Measurements from ENCODE around the gene LAMA5.

Gene LAMA5

GRCh38 chr20:62259294-62259565, 107.9 kb downstream of the LAMA5 start:
- DNase-seq (ENCODE audit: low spot score), result no peak

All from left forelimb (tissue), 1 donor.